Measurements from ENCODE around the gene PCLAF.

Gene PCLAF

GRCh38 chr15:64361259-64361658 is 20.0 kb downstream of the PCLAF start:
- no peak for DNase-seq (ENCODE audit: low read depth, low spot score)
- Histone ChIP-seq H3K36me3 (ENCODE audit: insufficient read depth, insufficient read length, low read length) (peaks cover 24% of the 10 kb centered on the region), H3K4me3 (ENCODE audit: insufficient read length, low read depth) (no peak overlapping the region), H3K9ac (ENCODE audit: insufficient read length, low read depth) (no peak overlapping the region), H3K27me3 (ENCODE audit: insufficient read depth, insufficient read length) (no peaks in the 10 kb centered on the region), H3K4me1 (ENCODE audit: insufficient read depth, insufficient read length) (no peaks in the 10 kb centered on the region), H3K9me3 (ENCODE audit: insufficient read depth, low read length) (no peaks in the 10 kb centered on the region)
- no peak for TF ChIP-seq SUZ12 (IDR thresholded peaks at IDR 0.05; ENCODE audit: extremely low read depth, insufficient read depth, insufficient read length)
- no peak for TF ChIP-seq YY1 (IDR thresholded peaks at IDR 0.05; ENCODE audit: insufficient read depth, insufficient read length)
- TF ChIP-seq ZNF274 (IDR thresholded peaks at IDR 0.05; ENCODE audit: low read depth, low read length): no peak

GRCh38 chr15:64356710-64357040 is 24.6 kb downstream of the PCLAF start:
- TF ChIP-seq SUZ12 (IDR thresholded peaks at IDR 0.05; ENCODE audit: extremely low read depth, insufficient read depth, insufficient read length) (no peak), ZNF274 (IDR thresholded peaks at IDR 0.05; ENCODE audit: low read depth, low read length) (no peak), YY1 (IDR thresholded peaks at IDR 0.05; ENCODE audit: insufficient read depth, insufficient read length) (no peak)
- H3K9me3 ChIP-seq (ENCODE audit: insufficient read depth, low read length): no peaks in the 10 kb centered on the region
- no peaks in the 10 kb centered on the region for H3K27me3 ChIP-seq (ENCODE audit: insufficient read depth, insufficient read length)
- no peak for DNase-seq (ENCODE audit: low read depth, low spot score)
- H3K4me1 ChIP-seq (ENCODE audit: insufficient read depth, insufficient read length): no peaks in the 10 kb centered on the region
- H3K36me3 ChIP-seq (ENCODE audit: insufficient read depth, insufficient read length, low read length): peaks cover 5% of the 10 kb centered on the region
- H3K4me3 ChIP-seq (ENCODE audit: insufficient read length, low read depth): peak overlapping the region; percentile 98
- peak overlapping the region; percentile 70 for H3K9ac ChIP-seq (ENCODE audit: insufficient read length, low read depth)

DNA sequence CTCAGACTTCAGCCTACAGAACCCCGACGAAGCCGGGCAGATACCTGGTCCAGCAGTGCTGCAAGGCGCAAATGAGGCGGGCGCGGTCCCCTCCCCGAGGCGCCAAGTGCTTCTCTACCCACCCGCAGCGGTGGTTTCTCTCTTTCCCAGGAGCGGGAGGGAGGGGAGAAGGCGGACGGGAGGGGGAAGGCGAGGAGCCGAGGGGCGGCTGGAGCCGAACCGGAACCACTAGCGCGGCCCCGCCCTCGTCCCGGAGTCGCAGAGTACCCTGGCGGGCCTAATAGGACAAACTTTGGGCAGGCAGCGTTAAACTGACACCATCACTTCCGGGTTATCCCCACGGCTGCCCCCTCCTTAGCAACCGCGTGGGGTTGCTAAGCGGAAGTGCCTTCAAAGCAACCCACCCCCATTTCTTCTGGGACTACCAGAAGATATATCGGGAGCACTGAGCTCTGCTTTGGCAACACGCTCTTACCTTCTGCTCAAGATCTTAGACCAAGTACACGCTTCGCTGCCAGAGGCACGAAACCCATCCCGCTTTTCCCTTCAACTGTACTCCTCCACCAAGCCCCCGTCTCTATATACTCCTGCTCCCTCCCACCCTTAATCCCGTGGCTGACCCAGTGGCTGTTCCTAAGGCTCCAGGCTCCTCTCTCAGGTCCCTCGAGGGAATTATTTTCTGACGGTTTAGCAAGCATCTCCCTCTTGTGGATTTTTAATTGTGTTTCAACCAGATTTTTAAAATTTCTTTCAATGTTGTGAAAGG is 25.1 kb downstream of the PCLAF start, which contains the start of gene CSNK1G1:
Gene CSNK1G1, minus strand, starts transcription at position 230 of the 766 bp plus-strand sequence. CDS start 55,674 bp downstream, outside the sequence.
- H3K9me3 ChIP-seq (ENCODE audit: insufficient read depth, low read length): no peaks in the 10 kb centered on the region
- H3K4me3 ChIP-seq (ENCODE audit: insufficient read length, low read depth): peak within 1 kb of the TSS; percentile 98
- H3K36me3 ChIP-seq (ENCODE audit: insufficient read depth, insufficient read length, low read length): peaks cover 7% of the 10 kb centered on the region
- peak; percentile 93 for DNase-seq (ENCODE audit: low read depth, low spot score)
- H3K27me3 ChIP-seq (ENCODE audit: insufficient read depth, insufficient read length): no peaks in the 10 kb centered on the region
- H3K4me1 ChIP-seq (ENCODE audit: insufficient read depth, insufficient read length): no peaks in the 10 kb centered on the region
- TF ChIP-seq SUZ12 (IDR thresholded peaks at IDR 0.05; ENCODE audit: extremely low read depth, insufficient read depth, insufficient read length): no peak
- H3K9ac ChIP-seq (ENCODE audit: insufficient read length, low read depth): peak within 1 kb of the TSS; percentile 93

DNA sequence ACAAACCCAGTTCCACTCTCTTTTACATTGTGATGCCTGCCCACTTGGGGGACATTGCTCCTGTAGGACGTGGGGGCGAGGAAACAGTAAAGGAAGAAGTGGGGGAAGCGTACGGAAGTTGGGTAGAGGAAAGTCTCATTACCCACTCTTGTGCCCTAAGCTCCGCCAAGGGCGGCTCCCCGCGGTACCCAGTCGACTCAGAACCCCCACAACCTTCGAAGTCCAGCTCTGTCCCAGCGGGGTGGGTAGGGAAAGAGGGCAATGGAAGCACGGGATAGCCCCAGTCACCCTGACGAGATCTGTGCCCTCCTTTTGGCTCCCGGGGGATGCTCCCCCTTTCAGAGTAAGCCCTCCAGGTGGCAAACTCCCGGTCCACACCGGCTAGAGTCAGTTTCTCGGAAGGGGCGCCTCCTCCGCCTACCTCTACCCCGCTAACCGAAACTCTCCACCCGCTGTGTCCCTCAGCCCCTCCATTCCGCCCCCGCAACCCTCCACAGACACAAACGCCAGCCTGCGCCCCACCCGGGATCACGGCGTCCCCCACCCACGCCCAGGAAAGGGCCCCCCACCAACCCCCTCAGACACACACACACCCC is 25.8 kb downstream of the PCLAF start:
- no peaks in the 10 kb centered on the region for H3K9me3 ChIP-seq (ENCODE audit: insufficient read depth, low read length)
- no peak for DNase-seq (ENCODE audit: low read depth, low spot score)
- TF ChIP-seq YY1 (IDR thresholded peaks at IDR 0.05; ENCODE audit: insufficient read depth, insufficient read length) (no peak), SUZ12 (IDR thresholded peaks at IDR 0.05; ENCODE audit: extremely low read depth, insufficient read depth, insufficient read length) (no peak), ZNF274 (IDR thresholded peaks at IDR 0.05; ENCODE audit: low read depth, low read length) (no peak)
- H3K36me3 ChIP-seq (ENCODE audit: insufficient read depth, insufficient read length, low read length): peaks cover 7% of the 10 kb centered on the region
- H3K9ac ChIP-seq (ENCODE audit: insufficient read length, low read depth): peak overlapping the region; percentile 93
- no peaks in the 10 kb centered on the region for H3K27me3 ChIP-seq (ENCODE audit: insufficient read depth, insufficient read length)
- peak overlapping the region; percentile 98 for H3K4me3 ChIP-seq (ENCODE audit: insufficient read length, low read depth)
- H3K4me1 ChIP-seq (ENCODE audit: insufficient read depth, insufficient read length): no peaks in the 10 kb centered on the region

DNA sequence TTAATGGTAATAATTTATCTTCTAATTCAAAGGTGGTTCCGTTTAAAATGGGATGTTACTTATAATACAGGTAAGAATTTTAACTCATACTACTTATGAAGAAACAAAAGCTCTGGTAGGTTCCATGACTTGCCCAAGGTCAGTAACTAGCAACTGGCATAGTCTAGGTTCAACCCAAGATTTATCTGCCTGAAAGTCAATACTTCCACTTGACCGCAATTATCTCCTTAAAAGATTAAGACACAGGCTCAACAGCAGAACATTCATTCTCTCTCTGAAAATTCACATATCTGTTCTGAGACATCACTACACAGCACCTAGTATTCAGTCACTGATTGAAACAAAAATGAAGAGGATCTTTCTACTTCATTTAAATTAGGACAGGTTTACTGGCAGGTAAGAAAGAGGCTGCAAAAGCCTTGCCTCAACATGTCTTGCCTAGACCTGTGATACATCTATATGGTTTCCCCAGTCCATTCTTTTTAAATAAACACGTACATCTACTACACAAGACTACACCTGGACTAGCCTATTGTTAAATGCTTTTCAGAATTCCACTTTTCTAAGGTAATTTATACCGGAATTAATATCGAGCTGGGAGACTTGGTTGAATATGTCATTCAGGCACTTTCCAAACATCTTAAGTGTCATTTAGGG is 26.4 kb downstream of the PCLAF start:
- H3K4me1 ChIP-seq (ENCODE audit: insufficient read depth, insufficient read length): no peaks in the 10 kb centered on the region
- no peaks in the 10 kb centered on the region for H3K9me3 ChIP-seq (ENCODE audit: insufficient read depth, low read length)
- no peaks in the 10 kb centered on the region for H3K27me3 ChIP-seq (ENCODE audit: insufficient read depth, insufficient read length)
- peak overlapping the region; percentile 93 for H3K9ac ChIP-seq (ENCODE audit: insufficient read length, low read depth)
- peak overlapping the region; percentile 98 for H3K4me3 ChIP-seq (ENCODE audit: insufficient read length, low read depth)
- no peak for TF ChIP-seq ZNF274 (IDR thresholded peaks at IDR 0.05; ENCODE audit: low read depth, low read length)
- no peak for TF ChIP-seq YY1 (IDR thresholded peaks at IDR 0.05; ENCODE audit: insufficient read depth, insufficient read length)
- no peak for TF ChIP-seq SUZ12 (IDR thresholded peaks at IDR 0.05; ENCODE audit: extremely low read depth, insufficient read depth, insufficient read length)
- DNase-seq (ENCODE audit: low read depth, low spot score): no peak
- H3K36me3 ChIP-seq (ENCODE audit: insufficient read depth, insufficient read length, low read length): peaks cover 7% of the 10 kb centered on the region

DNA sequence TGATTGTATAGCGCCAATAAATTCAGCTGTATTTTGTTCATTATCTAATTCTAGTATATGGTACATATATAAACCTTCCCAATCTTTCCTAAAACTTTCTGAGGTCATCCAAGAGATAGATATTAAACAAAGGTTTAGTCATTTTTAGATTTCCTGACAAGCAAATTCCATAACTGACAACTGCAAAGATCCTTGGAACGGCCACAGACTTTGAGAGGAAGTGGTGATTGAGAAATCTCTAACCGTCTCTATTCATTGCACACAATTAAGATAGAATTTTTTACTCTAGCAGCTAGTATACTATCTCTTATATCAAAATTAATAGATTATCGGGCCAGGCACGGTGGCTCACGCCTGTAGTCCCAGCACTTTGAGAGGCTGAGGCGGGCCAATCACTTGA is 30.0 kb downstream of the PCLAF start:
- peaks cover 12% of the 10 kb centered on the region for H3K36me3 ChIP-seq (ENCODE audit: insufficient read depth, insufficient read length, low read length)

GRCh38 chr15:64349375-64349774 is 31.9 kb downstream of the PCLAF start:
- H3K9me3 ChIP-seq (ENCODE audit: insufficient read depth, low read length): no peaks in the 10 kb centered on the region
- H3K27me3 ChIP-seq (ENCODE audit: insufficient read depth, insufficient read length): no peaks in the 10 kb centered on the region
- no peak for TF ChIP-seq SUZ12 (IDR thresholded peaks at IDR 0.05; ENCODE audit: extremely low read depth, insufficient read depth, insufficient read length)
- TF ChIP-seq YY1 (IDR thresholded peaks at IDR 0.05; ENCODE audit: insufficient read depth, insufficient read length): no peak
- no peak for TF ChIP-seq ZNF274 (IDR thresholded peaks at IDR 0.05; ENCODE audit: low read depth, low read length)
- no peaks in the 10 kb centered on the region for H3K4me1 ChIP-seq (ENCODE audit: insufficient read depth, insufficient read length)
- no peak for DNase-seq (ENCODE audit: low read depth, low spot score)
- no peak overlapping the region for H3K9ac ChIP-seq (ENCODE audit: insufficient read length, low read depth)
- H3K36me3 ChIP-seq (ENCODE audit: insufficient read depth, insufficient read length, low read length): peaks cover 12% of the 10 kb centered on the region
- H3K4me3 ChIP-seq (ENCODE audit: insufficient read length, low read depth): no peak overlapping the region

More for the DNA sequence above, 30.0 kb downstream of the PCLAF start:
- TF ChIP-seq YY1 (IDR thresholded peaks at IDR 0.05; ENCODE audit: insufficient read depth, insufficient read length): no peak
- no peak for TF ChIP-seq ZNF274 (IDR thresholded peaks at IDR 0.05; ENCODE audit: low read depth, low read length)
- TF ChIP-seq SUZ12 (IDR thresholded peaks at IDR 0.05; ENCODE audit: extremely low read depth, insufficient read depth, insufficient read length): no peak
- no peak for DNase-seq (ENCODE audit: low read depth, low spot score)
- H3K9ac ChIP-seq (ENCODE audit: insufficient read length, low read depth): no peak overlapping the region
- no peaks in the 10 kb centered on the region for H3K9me3 ChIP-seq (ENCODE audit: insufficient read depth, low read length)
- H3K27me3 ChIP-seq (ENCODE audit: insufficient read depth, insufficient read length): no peaks in the 10 kb centered on the region
- H3K4me3 ChIP-seq (ENCODE audit: insufficient read length, low read depth): no peak overlapping the region
- no peaks in the 10 kb centered on the region for H3K4me1 ChIP-seq (ENCODE audit: insufficient read depth, insufficient read length)

All from NT2/D1 (cell line).